ENCODE data around the gene OR4D9.

Gene OR4D9

GRCh38 chr11:59553323-59553722 is 42.0 kb downstream of the OR4D9 start:
- H2AK5ac ChIP-seq (ENCODE audit: low read length), result no peak overlapping the region
- H3K14ac ChIP-seq (ENCODE audit: low read length), result no peak overlapping the region
- H3K36me3 ChIP-seq (ENCODE audit: control insufficient read depth in 1 of 2, insufficient read depth in 2 of 2, low read length in 2 of 2), result no peaks in the 10 kb centered on the region
- no CpG with 5 or more reads among the region's 21 CpGs for WGBS (ENCODE audit: extremely low coverage, insufficient coverage, insufficient read length)
- no peak overlapping the region for H4K8ac ChIP-seq (ENCODE audit: low read depth, low read length)
- no peak overlapping the region for H3K27ac ChIP-seq (ENCODE audit: low read depth, low read length)
- no peak for DNase-seq
- H2AFZ ChIP-seq (ENCODE audit: insufficient read depth, low read length, poor library complexity), result no peak overlapping the region
- no peak overlapping the region for H3K9ac ChIP-seq (ENCODE audit: low read length)
- no peak overlapping the region for H3K4ac ChIP-seq (ENCODE audit: low read depth, low read length)
- no peak overlapping the region for H2BK12ac ChIP-seq (ENCODE audit: low read length)
- H3K79me1 ChIP-seq (ENCODE audit: low read length), result peaks cover 8% of the 10 kb centered on the region
- H2BK5ac ChIP-seq (ENCODE audit: low read depth, low read length, poor library complexity), result no peak overlapping the region
- no peak overlapping the region for H3K18ac ChIP-seq (ENCODE audit: low read length)
- no peak overlapping the region for H4K91ac ChIP-seq (ENCODE audit: low read depth, low read length)
- H3K79me2 ChIP-seq (ENCODE audit: control insufficient read depth, insufficient read depth, low read length, poor library complexity), result no peaks in the 10 kb centered on the region
- H3K4me2 ChIP-seq (ENCODE audit: low read length), result no peak overlapping the region
- H3K4me1 ChIP-seq (ENCODE audit: control insufficient read depth in 1 of 2, insufficient read depth in 2 of 2, low read length in 2 of 2), result peaks cover 2% of the 10 kb centered on the region in 2 experiments
- no peak overlapping the region for H3K4me3 ChIP-seq (ENCODE audit: low read depth, low read length)
- H3K27me3 ChIP-seq (ENCODE audit: insufficient read depth, low read length), result no peaks in the 10 kb centered on the region
- no peak overlapping the region for H3K23ac ChIP-seq (ENCODE audit: low read length)
- no peak overlapping the region for H4K12ac ChIP-seq (ENCODE audit: low read depth, low read length)
- H2BK120ac ChIP-seq (ENCODE audit: insufficient read depth, low read length, poor library complexity), result no peak overlapping the region
- H3K9me3 ChIP-seq (ENCODE audit: insufficient read depth, low read depth, low read length), result no peaks in the 10 kb centered on the region

- Histone ChIP-seq H3K18ac (ENCODE audit: low read length) (no peak overlapping the region), H4K12ac (ENCODE audit: low read depth, low read length) (peak overlapping the region; percentile 63), H2BK12ac (ENCODE audit: low read length) (no peak overlapping the region), H2BK120ac (ENCODE audit: insufficient read depth, low read length, poor library complexity) (no peak overlapping the region), H3K14ac (ENCODE audit: low read length) (peak overlapping the region; percentile 55), H3K27me3 (ENCODE audit: insufficient read depth, low read length) (no peaks in the 10 kb centered on the region), H3K23ac (ENCODE audit: low read length) (no peak overlapping the region), H3K9ac (ENCODE audit: low read length) (no peak overlapping the region), H3K4me2 (ENCODE audit: low read length) (peak overlapping the region; percentile 74), H2AK5ac (ENCODE audit: low read length) (no peak overlapping the region), H3K4me3 (ENCODE audit: low read depth, low read length) (peak overlapping the region; percentile 59), H2AFZ (ENCODE audit: insufficient read depth, low read length, poor library complexity) (peak overlapping the region; percentile 43), H4K91ac (ENCODE audit: low read depth, low read length) (peak overlapping the region; percentile 45), H2BK5ac (ENCODE audit: low read depth, low read length, poor library complexity) (no peak overlapping the region), H3K9me3 (ENCODE audit: insufficient read depth, low read depth, low read length) (no peaks in the 10 kb centered on the region), H3K4ac (ENCODE audit: low read depth, low read length) (no peak overlapping the region), H3K4me1 (ENCODE audit: control insufficient read depth in 1 of 2, insufficient read depth in 2 of 2, low read length in 2 of 2) (peaks cover 0 to 5% of the 10 kb centered on the region in 2 experiments), H3K36me3 (ENCODE audit: control insufficient read depth in 1 of 2, insufficient read depth in 2 of 2, low read length in 2 of 2) (no peaks in the 10 kb centered on the region), H3K79me1 (ENCODE audit: low read length) (peaks cover 11% of the 10 kb centered on the region), H3K79me2 (ENCODE audit: control insufficient read depth, insufficient read depth, low read length, poor library complexity) (no peaks in the 10 kb centered on the region), H4K8ac (ENCODE audit: low read depth, low read length) (peak overlapping the region; percentile 74), H3K27ac (ENCODE audit: low read depth, low read length) (no peak overlapping the region)
- no CpG with 5 or more reads among the region's 17 CpGs for WGBS (ENCODE audit: extremely low coverage, insufficient coverage, insufficient read length)
- no peak for DNase-seq
These were observed 44.3 kb downstream of the OR4D9 start for GRCh38 chr11:59555601-59556114.

- Histone ChIP-seq H3K27me3 (ENCODE audit: insufficient read depth, low read length) (no peaks in the 10 kb centered on the region), H3K14ac (ENCODE audit: low read length) (no peak overlapping the region), H3K23ac (ENCODE audit: low read length) (no peak overlapping the region), H4K91ac (ENCODE audit: low read depth, low read length) (peak overlapping the region; percentile 45), H3K9ac (ENCODE audit: low read length) (peak overlapping the region; percentile 41), H3K27ac (ENCODE audit: low read depth, low read length) (no peak overlapping the region), H3K4me2 (ENCODE audit: low read length) (peak overlapping the region; percentile 74), H3K79me1 (ENCODE audit: low read length) (peaks cover 11% of the 10 kb centered on the region), H3K36me3 (ENCODE audit: control insufficient read depth in 1 of 2, insufficient read depth in 2 of 2, low read length in 2 of 2) (no peaks in the 10 kb centered on the region), H3K9me3 (ENCODE audit: insufficient read depth, low read depth, low read length) (no peaks in the 10 kb centered on the region), H2AFZ (ENCODE audit: insufficient read depth, low read length, poor library complexity) (peak overlapping the region; percentile 43), H3K4ac (ENCODE audit: low read depth, low read length) (no peak overlapping the region), H2BK120ac (ENCODE audit: insufficient read depth, low read length, poor library complexity) (no peak overlapping the region), H2AK5ac (ENCODE audit: low read length) (no peak overlapping the region), H3K79me2 (ENCODE audit: control insufficient read depth, insufficient read depth, low read length, poor library complexity) (no peaks in the 10 kb centered on the region), H3K4me3 (ENCODE audit: low read depth, low read length) (peak overlapping the region; percentile 11), H2BK5ac (ENCODE audit: low read depth, low read length, poor library complexity) (no peak overlapping the region), H2BK12ac (ENCODE audit: low read length) (no peak overlapping the region), H3K4me1 (ENCODE audit: control insufficient read depth in 1 of 2, insufficient read depth in 2 of 2, low read length in 2 of 2) (peaks cover 0 to 5% of the 10 kb centered on the region in 2 experiments), H3K18ac (ENCODE audit: low read length) (no peak overlapping the region), H4K8ac (ENCODE audit: low read depth, low read length) (peak overlapping the region; percentile 74), H4K12ac (ENCODE audit: low read depth, low read length) (no peak overlapping the region)
- DNase-seq, result peak in 1 of 2 donors; percentile 73
- WGBS (ENCODE audit: extremely low coverage, insufficient coverage, insufficient read length), result no CpG with 5 or more reads among the region's 30 CpGs
These were observed 45.0 kb downstream of the OR4D9 start for GRCh38 chr11:59556115-59556916.

- Histone ChIP-seq H3K4me1 (ENCODE audit: control insufficient read depth in 1 of 2, insufficient read depth in 2 of 2, low read length in 2 of 2) (peaks cover 0 to 5% of the 10 kb centered on the region in 2 experiments), H3K14ac (ENCODE audit: low read length) (no peak overlapping the region), H3K18ac (ENCODE audit: low read length) (no peak overlapping the region), H3K27me3 (ENCODE audit: insufficient read depth, low read length) (no peaks in the 10 kb centered on the region), H2BK12ac (ENCODE audit: low read length) (no peak overlapping the region), H2AK5ac (ENCODE audit: low read length) (no peak overlapping the region), H4K91ac (ENCODE audit: low read depth, low read length) (peak overlapping the region; percentile 27), H3K9ac (ENCODE audit: low read length) (no peak overlapping the region), H3K36me3 (ENCODE audit: control insufficient read depth in 1 of 2, insufficient read depth in 2 of 2, low read length in 2 of 2) (no peaks in the 10 kb centered on the region), H3K4ac (ENCODE audit: low read depth, low read length) (no peak overlapping the region), H3K79me2 (ENCODE audit: control insufficient read depth, insufficient read depth, low read length, poor library complexity) (no peaks in the 10 kb centered on the region), H4K12ac (ENCODE audit: low read depth, low read length) (no peak overlapping the region), H3K9me3 (ENCODE audit: insufficient read depth, low read depth, low read length) (no peaks in the 10 kb centered on the region), H2BK5ac (ENCODE audit: low read depth, low read length, poor library complexity) (no peak overlapping the region), H3K4me3 (ENCODE audit: low read depth, low read length) (no peak overlapping the region), H3K4me2 (ENCODE audit: low read length) (peak overlapping the region; percentile 74), H3K27ac (ENCODE audit: low read depth, low read length) (no peak overlapping the region), H3K79me1 (ENCODE audit: low read length) (peaks cover 11% of the 10 kb centered on the region), H2BK120ac (ENCODE audit: insufficient read depth, low read length, poor library complexity) (peak overlapping the region; percentile 65), H4K8ac (ENCODE audit: low read depth, low read length) (peak overlapping the region; percentile 34), H2AFZ (ENCODE audit: insufficient read depth, low read length, poor library complexity) (peak overlapping the region; percentile 30), H3K23ac (ENCODE audit: low read length) (no peak overlapping the region)
- DNase-seq, result no peak
- no CpG with 5 or more reads among the region's 13 CpGs for WGBS (ENCODE audit: extremely low coverage, insufficient coverage, insufficient read length)
These were observed 45.6 kb downstream of the OR4D9 start for GRCh38 chr11:59556917-59557348.
